KMS-11 (cell line): Measurements from ENCODE around the gene RGS12.

Experiments
- H2AFZ ChIP-seq: fragments of 200-600 bp; sonication (generic); 2 replicates; pipeline ENCODE4 v1.6.1; 2016; ENCODE audit warnings: antibody characterized with exemption, mixed run types, low read depth
- H3K27ac ChIP-seq: fragments of 200-600 bp; sonication (generic); 2 replicates; pipeline ENCODE4 v1.6.1; 2016; ENCODE audit warnings: mild to moderate bottlenecking, mixed run types
- H3K27me3 ChIP-seq: fragments of 200-600 bp; sonication (generic); 2 replicates; pipeline ENCODE4 v1.6.1; 2017; ENCODE audit warnings: mild to moderate bottlenecking, low read depth, mixed run types, moderate library complexity; ENCODE audit not compliant: insufficient read depth
- H3K36me3 ChIP-seq: fragments of 200-600 bp; sonication (generic); 2 replicates; pipeline ENCODE4 v1.6.1; 2017; ENCODE audit warnings: mild to moderate bottlenecking, mixed run types; ENCODE audit not compliant: insufficient read depth
- H3K4me1 ChIP-seq: fragments of 200-600 bp; sonication (generic); 2 replicates; pipeline ENCODE4 v1.6.1; 2016; ENCODE audit warnings: mild to moderate bottlenecking, low read depth, mixed run types; ENCODE audit not compliant: poor library complexity, severe bottlenecking
- H3K4me2 ChIP-seq: fragments of 200-600 bp; sonication (generic); 2 replicates; pipeline ENCODE4 v1.7.0; 2016; ENCODE audit warnings: mild to moderate bottlenecking, mixed run types
- H3K4me3 ChIP-seq: fragments of 200-600 bp; sonication (generic); IDR thresholded peaks from 2 replicates; pipeline ENCODE4 v1.6.1; 2017; ENCODE audit warnings: low read depth, low read length, mixed read lengths; ENCODE audit not compliant: insufficient read depth
- H3K79me2 ChIP-seq: fragments of 200-600 bp; sonication (generic); 2 replicates; pipeline ENCODE4 v1.6.1; 2016; ENCODE audit warnings: low read depth, mixed run types; ENCODE audit not compliant: insufficient read depth
- H3K9ac ChIP-seq: fragments of 200-600 bp; sonication (generic); 2 replicates; pipeline ENCODE4 v1.6.1; 2016; ENCODE audit warnings: mild to moderate bottlenecking, mixed run types
- H4K20me1 ChIP-seq: fragments of 200-600 bp; sonication (generic); 2 replicates; pipeline ENCODE4 v1.6.1; 2016; ENCODE audit warnings: mild to moderate bottlenecking, mixed run types; ENCODE audit not compliant: insufficient read depth
- TF ChIP-seq, protein P1 (sequence below): fragments of 200-600 bp; sonication (generic); conservative IDR thresholded peaks from 2 replicates; pipeline ENCODE4 v1.6.1; 2017; ENCODE audit warnings: low read depth, mild to moderate bottlenecking, antibody characterized with exemption, low read length, moderate library complexity, mixed read lengths

Gene RGS12

DNA sequence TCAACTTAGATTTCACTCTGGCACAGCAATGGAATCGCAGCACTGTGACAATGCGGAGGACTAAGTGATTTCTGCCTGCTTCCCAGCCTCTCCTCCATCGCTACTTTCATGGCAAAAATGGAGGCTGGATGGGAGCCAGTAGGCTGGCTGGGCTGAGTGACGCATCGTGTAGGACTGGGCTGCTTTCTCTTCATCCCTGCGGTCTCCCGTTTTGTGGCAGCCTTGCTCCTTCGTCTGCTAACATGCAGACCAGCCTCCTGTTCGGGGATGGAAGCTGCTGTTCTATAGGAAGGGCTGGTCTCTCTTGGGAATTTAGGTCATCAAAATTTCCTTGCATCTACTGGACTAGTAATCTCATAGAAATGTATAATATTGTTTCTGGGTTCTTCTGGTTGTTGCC, 15.8 kb upstream of the RGS12 start:
- H3K9ac ChIP-seq, result no peak overlapping the region

DNA sequence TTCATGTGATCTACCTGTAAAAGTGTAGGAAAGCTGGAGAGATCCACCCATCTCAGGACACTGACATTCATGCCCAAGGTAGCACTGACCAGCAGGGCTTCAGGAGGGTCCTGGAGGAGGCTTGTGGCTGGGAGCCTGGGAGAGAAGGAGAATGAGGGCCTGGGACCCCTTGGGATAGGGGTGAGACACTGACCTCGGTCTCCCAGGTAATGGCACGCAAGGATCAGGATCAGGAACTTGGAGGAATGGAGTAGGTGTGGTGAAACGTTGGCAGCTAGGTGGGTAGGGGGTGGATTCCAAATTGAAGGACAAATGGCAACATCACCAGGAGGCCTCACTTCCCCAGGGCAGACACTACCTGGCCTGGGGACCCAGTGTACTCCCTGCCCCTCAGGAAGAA, 12.4 kb upstream of the RGS12 start:
- H3K27ac ChIP-seq, result no peak overlapping the region
- H3K9ac ChIP-seq, result no peak overlapping the region
- no peaks in the 10 kb centered on the region for H4K20me1 ChIP-seq
- H3K4me1 ChIP-seq, result no peaks in the 10 kb centered on the region
- no peak overlapping the region for H2AFZ ChIP-seq
- H3K4me3 ChIP-seq, result no peak overlapping the region
- no peaks in the 10 kb centered on the region for H3K79me2 ChIP-seq
- TF ChIP-seq, protein P1, sequence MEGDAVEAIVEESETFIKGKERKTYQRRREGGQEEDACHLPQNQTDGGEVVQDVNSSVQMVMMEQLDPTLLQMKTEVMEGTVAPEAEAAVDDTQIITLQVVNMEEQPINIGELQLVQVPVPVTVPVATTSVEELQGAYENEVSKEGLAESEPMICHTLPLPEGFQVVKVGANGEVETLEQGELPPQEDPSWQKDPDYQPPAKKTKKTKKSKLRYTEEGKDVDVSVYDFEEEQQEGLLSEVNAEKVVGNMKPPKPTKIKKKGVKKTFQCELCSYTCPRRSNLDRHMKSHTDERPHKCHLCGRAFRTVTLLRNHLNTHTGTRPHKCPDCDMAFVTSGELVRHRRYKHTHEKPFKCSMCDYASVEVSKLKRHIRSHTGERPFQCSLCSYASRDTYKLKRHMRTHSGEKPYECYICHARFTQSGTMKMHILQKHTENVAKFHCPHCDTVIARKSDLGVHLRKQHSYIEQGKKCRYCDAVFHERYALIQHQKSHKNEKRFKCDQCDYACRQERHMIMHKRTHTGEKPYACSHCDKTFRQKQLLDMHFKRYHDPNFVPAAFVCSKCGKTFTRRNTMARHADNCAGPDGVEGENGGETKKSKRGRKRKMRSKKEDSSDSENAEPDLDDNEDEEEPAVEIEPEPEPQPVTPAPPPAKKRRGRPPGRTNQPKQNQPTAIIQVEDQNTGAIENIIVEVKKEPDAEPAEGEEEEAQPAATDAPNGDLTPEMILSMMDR, result no peak
- no peaks in the 10 kb centered on the region for H3K36me3 ChIP-seq
- H3K27me3 ChIP-seq, result no peaks in the 10 kb centered on the region
- no peak overlapping the region for H3K4me2 ChIP-seq

More for the DNA sequence above, 15.8 kb upstream of the RGS12 start:
- TF ChIP-seq, protein P1, result no peak
- H3K4me2 ChIP-seq, result no peak overlapping the region
- H4K20me1 ChIP-seq, result no peaks in the 10 kb centered on the region
- H3K4me1 ChIP-seq, result peaks cover 4% of the 10 kb centered on the region
- no peak overlapping the region for H2AFZ ChIP-seq
- no peaks in the 10 kb centered on the region for H3K79me2 ChIP-seq
- no peak overlapping the region for H3K4me3 ChIP-seq
- H3K27me3 ChIP-seq, result no peaks in the 10 kb centered on the region
- H3K36me3 ChIP-seq, result no peaks in the 10 kb centered on the region
- H3K27ac ChIP-seq, result no peak overlapping the region

DNA sequence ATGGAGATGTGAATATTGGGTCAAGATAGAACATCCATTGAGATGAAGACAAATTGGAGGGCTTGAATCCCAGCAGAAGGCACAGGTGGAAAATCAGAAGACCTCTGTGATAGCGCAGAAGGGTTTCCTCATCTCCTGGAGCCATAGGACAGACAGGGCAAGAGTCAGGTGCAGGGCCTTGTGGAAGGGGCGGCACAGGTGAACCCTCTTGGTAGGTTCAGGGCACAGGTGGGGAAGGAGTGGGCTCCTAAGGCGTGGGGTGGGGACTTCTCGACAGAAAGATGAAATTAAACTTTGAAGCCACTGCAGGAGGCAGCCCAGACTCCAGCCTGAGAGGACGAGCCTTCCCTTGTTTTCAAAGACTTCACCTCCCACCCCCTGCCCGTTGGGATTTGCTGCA, 9.3 kb upstream of the RGS12 start:
- no peaks in the 10 kb centered on the region for H4K20me1 ChIP-seq
- H3K4me3 ChIP-seq, result no peak overlapping the region
- no peaks in the 10 kb centered on the region for H3K36me3 ChIP-seq
- H3K9ac ChIP-seq, result no peak overlapping the region
- no peaks in the 10 kb centered on the region; the same call in 1 of the 2 replicates for H3K27me3 ChIP-seq
- H3K79me2 ChIP-seq, result no peaks in the 10 kb centered on the region
- H3K4me2 ChIP-seq, result no peak overlapping the region
- no peak overlapping the region for H2AFZ ChIP-seq
- TF ChIP-seq, protein P1, result no peak
- no peaks in the 10 kb centered on the region for H3K4me1 ChIP-seq
- no peak overlapping the region for H3K27ac ChIP-seq

- H3K27ac ChIP-seq, result no peak overlapping the region
- no peak overlapping the region for H3K4me2 ChIP-seq
- TF ChIP-seq, protein P1, result no peak
- no peaks in the 10 kb centered on the region for H3K4me1 ChIP-seq
- no peak overlapping the region for H3K4me3 ChIP-seq
- no peaks in the 10 kb centered on the region for H3K79me2 ChIP-seq
- no peaks in the 10 kb centered on the region for H3K36me3 ChIP-seq
- H4K20me1 ChIP-seq, result no peaks in the 10 kb centered on the region
- no peak overlapping the region for H3K9ac ChIP-seq
- no peak overlapping the region for H2AFZ ChIP-seq
- H3K27me3 ChIP-seq, result no peaks in the 10 kb centered on the region; the same call in 1 of the 2 replicates
These were observed 8.9 kb upstream of the RGS12 start for GRCh38 chr4:3283916-3284315.
